GM12878 (cell line): ENCODE results near the gene PTPRN2. TPM values are rescaled to one million over a fixed set of nuclear protein-coding genes. Genes with fewer than 3 reads are reported as not detected.

Experiments
- ATAC-seq: fragments of 200-7000 bp; cut with Tn5 transposase; 3 replicates; pipeline ENCODE4 v1.9.1; 2020; ENCODE audit warnings: mild to moderate bottlenecking, moderate library complexity
- BruUV-seq: library from RNA; stranded (reverse); fragments of 400-500 nt; replicated peaks from 2 replicates; lab custom pipeline; 2021; lab: Mats Ljungman, UMichigan
- CTCF ChIA-PET: fragments of 300-600 bp; sonication (Branson Sonifier 250); formaldehyde crosslinking; extraction: SDS; loops from one replicate; lab custom pipeline; 2021; ENCODE audit warnings: inconsistent platforms; lab: Yijun Ruan, JAX
- POLR2A ChIA-PET: fragments of 350-600 bp; formaldehyde crosslinking; extraction: SDS; loops from one replicate; lab custom pipeline; 2021; ENCODE audit warnings: inconsistent platforms; lab: Charles Lee
- RAD21 ChIA-PET: fragments of 300-600 bp; sonication (Branson Sonifier 250); formaldehyde crosslinking; loops from one replicate; lab custom pipeline; 2023; ENCODE audit warnings: antibody characterized with exemption; ENCODE audit not compliant: unreplicated experiment; lab: Charles Lee
- SMC1A ChIA-PET: fragments of 300-600 bp; sonication (Branson Sonifier 250); formaldehyde crosslinking; loops from one replicate; lab custom pipeline; 2023; ENCODE audit not compliant: unreplicated experiment, uncharacterized antibody; lab: Charles Lee
- DNase-seq: peaks from one replicate; pipeline ENCODE4 v3.0.0-alpha.2; 2011; ENCODE audit warnings: low read depth, low spot score
- FAIRE-seq: peaks from 3 replicates; lab custom pipeline; 2011; peaks lifted over from hg19 to GRCh38; lab: Jason Lieb, UNC
- H2AFZ ChIP-seq: 2 replicates; pipeline ENCODE4 v1.6.0; 2011; ENCODE audit warnings: low read depth, low read length, control low read depth; ENCODE audit not compliant: control insufficient read depth
- H3K27ac ChIP-seq: 2 replicates; pipeline ENCODE4 v1.5.1; 2011; ENCODE audit warnings: control low read depth; ENCODE audit not compliant: control insufficient read depth, insufficient read depth
- H3K27me3 ChIP-seq, 2 experiments: replicated peaks in 1 of 2; 2 replicates each; pipeline versions ENCODE4 v1.6.0 to v1.6.1; 2011; ENCODE audit warnings: low read length in 1 of 2; ENCODE audit not compliant: control insufficient read depth in 2 of 2, insufficient read depth in 2 of 2
- H3K36me3 ChIP-seq, 2 experiments: 2 replicates each; pipeline ENCODE4 v1.5.1; 2011; ENCODE audit warnings: low read length in 1 of 2; ENCODE audit not compliant: control insufficient read depth in 2 of 2, insufficient read depth in 2 of 2
- H3K4me1 ChIP-seq: 2 replicates; pipeline ENCODE4 v1.6.1; 2011; ENCODE audit warnings: mild to moderate bottlenecking, low read length, moderate library complexity, mixed read lengths; ENCODE audit not compliant: control insufficient read depth, insufficient read depth
- H3K4me2 ChIP-seq: 2 replicates; pipeline ENCODE4 v1.6.0; 2011; ENCODE audit warnings: control low read depth; ENCODE audit not compliant: control insufficient read depth, insufficient read depth
- H3K4me3 ChIP-seq: fragments of 200-600 bp; sonication (generic); 2 replicates; pipeline ENCODE4 v1.5.1; 2016
- H3K79me2 ChIP-seq: 2 replicates; pipeline ENCODE4 v1.6.0; 2011; ENCODE audit warnings: low read length; ENCODE audit not compliant: control insufficient read depth, insufficient read depth
- H3K9ac ChIP-seq: 2 replicates; pipeline ENCODE4 v1.8.0; 2011; ENCODE audit warnings: low read length, control low read depth, mixed read lengths; ENCODE audit not compliant: control insufficient read depth, insufficient read depth
- H3K9me3 ChIP-seq: replicated peaks from 3 replicates; pipeline ENCODE4 v1.5.1; 2011; ENCODE audit warnings: mild to moderate bottlenecking, low read length; ENCODE audit not compliant: control insufficient read depth, insufficient read depth
- H4K20me1 ChIP-seq: 2 replicates; pipeline ENCODE4 v1.6.0; 2011; ENCODE audit not compliant: control insufficient read depth, insufficient read depth
- DPF2 ChIP-seq: fragments of 450-650 bp; IDR thresholded peaks from 2 replicates; pipeline ENCODE4 v1.6.1; 2017; ENCODE audit warnings: mild to moderate bottlenecking
- E2F8 ChIP-seq: fragments of 450-650 bp; IDR thresholded peaks from 2 replicates; pipeline ENCODE4 v1.6.1; 2018; ENCODE audit warnings: mild to moderate bottlenecking, low read depth, moderate library complexity; ENCODE audit not compliant: partially characterized antibody
- KDM1A ChIP-seq: fragments of 200-600 bp; sonication (generic); IDR thresholded peaks from 2 replicates; pipeline ENCODE4 v1.6.1; 2016; ENCODE audit warnings: borderline replicate concordance
- RUNX3 ChIP-seq: IDR thresholded peaks from 2 replicates; pipeline ENCODE4 v1.6.1; 2012; ENCODE audit warnings: low read length, inconsistent platforms
- SMAD1 ChIP-seq: fragments of 450-650 bp; IDR thresholded peaks from 2 replicates; pipeline ENCODE4 v1.6.1; 2018; ENCODE audit warnings: mild to moderate bottlenecking, low read depth; ENCODE audit not compliant: partially characterized antibody
- WRNIP1 ChIP-seq: IDR thresholded peaks from 2 replicates; pipeline ENCODE4 v1.6.1; 2011; ENCODE audit warnings: low read depth, low read length, improper control_type of control experiment, borderline replicate concordance
- ZNF687 ChIP-seq: fragments of 450-650 bp; IDR thresholded peaks from 2 replicates; pipeline ENCODE4 v1.6.1; 2017; ENCODE audit warnings: mild to moderate bottlenecking, moderate library complexity
- WGBS: methylation state at CpG from one replicate; pipeline ENCODE4 v1.1.6; 2016; ENCODE audit warnings: low lambda C conversion rate; ENCODE audit not compliant: insufficient replicate concordance, insufficient coverage; ENCODE audit errors: missing lambda C conversion rate; 5-methylcytosine and 5-hydroxymethylcytosine counted together
- in situ Hi-C: fragments of 300-500 bp; cut with MboI; formaldehyde crosslinking; loops from 9 replicates; pipeline ENCODE4 v1.14.3; 2018; ENCODE audit warnings: mixed read lengths
- intact Hi-C: fragments of 100-400 bp; cut with micrococcal nuclease; formaldehyde crosslinking; loops from one replicate; pipeline ENCODE4 v1.14.2; 2022; ENCODE audit not compliant: unreplicated experiment
- polyA plus RNA-seq, 11 experiments: library from polyadenylated mRNA; depleted of rRNA in 4 of 11; unstranded in 6 of 11; stranded (reverse) in 5 of 11; fragments of >200 nt; fragmentation: Nextera tagmentation in 4 of 11; fragmentation: Illumina TruSeq in 1 of 11; extraction: Ambion mirVana in 4 of 11; extraction: Trizol in 1 of 11; gene quantifications; 1 replicate in 1 of 11; 2 replicates in 10 of 11; pipeline versions ENCODE4 v1.2.1 to v1.2.3, GENCODE V29; 2011 to 2016; ENCODE audit warnings: inconsistent platforms in 2 of 11, missing spikeins in 2 of 11, low read depth in 1 of 11
- total RNA-seq, 4 experiments: library from RNA; depleted of rRNA in 3 of 4; stranded (reverse); fragments of >200 nt in 3 of 4; fragmentation: Illumina TruSeq in 1 of 4; extraction: Trizol in 1 of 4; gene quantifications; 2 replicates each; pipeline versions ENCODE4 v1.2.1 to v1.2.3, GENCODE V29; 2013 to 2021

PTPRN2 gene
- total and polyA plus RNA-seq, 10 of the 15 experiments (the other 5 are each of a cell fraction or from before 2014, with no cell fraction given), result 5.4 TPM; not detected in 9

- H3K79me2 ChIP-seq, result no peaks in the 10 kb centered on the region
- H3K9me3 ChIP-seq, result no peaks in the 10 kb centered on the region; the same call in 2 of the 3 replicates
- H3K4me1 ChIP-seq, result no peaks in the 10 kb centered on the region
- H3K27ac ChIP-seq, result no peak overlapping the region
- ATAC-seq (no peak), DNase-seq (no peak), FAIRE-seq (no peak)
- no peaks in the 10 kb centered on the region for H3K27me3 ChIP-seq
- RAD21 ChIA-PET, result no interaction called here
- H3K36me3 ChIP-seq, result no peaks in the 10 kb centered on the region
- intact Hi-C loops (no loop called here), in situ Hi-C loops (no loop called here)
- BruUV-seq, result no TSS peak
- no peak overlapping the region for H2AFZ ChIP-seq
- H4K20me1 ChIP-seq, result no peaks in the 10 kb centered on the region
- no peak overlapping the region for H3K9ac ChIP-seq
- WGBS, result 67% methylated on average over 13 of the region's 13 CpGs
- no peak overlapping the region for H3K4me3 ChIP-seq
- SMC1A ChIA-PET, result no interaction called here
- no peak overlapping the region for H3K4me2 ChIP-seq
- POLR2A ChIA-PET, result no interaction called here
- no peak for TF ChIP-seq RUNX3
- TF ChIP-seq WRNIP1, result no peak
- TF ChIP-seq E2F8, result no peak
- no peak for TF ChIP-seq KDM1A
- no peak for TF ChIP-seq ZNF687
- no peak for TF ChIP-seq SMAD1
- TF ChIP-seq DPF2, result no peak
- TF ChIP-seq, all 136 proteins: peak for 0
- CTCF ChIA-PET, result no interaction called here
Observed at GRCh38 chr7:157523371-157523765, 1064.3 kb downstream of the PTPRN2 start.
